IPS-15b (cell line): Measurements from ENCODE around the gene MYLK2.

Source experiments
- H3K27me3 ChIP-seq: one replicate; pipeline ENCODE4 v1.6.1; 2013; ENCODE audit warnings: low read length; ENCODE audit not compliant: control insufficient read depth, insufficient read depth
- H3K36me3 ChIP-seq: one replicate; pipeline ENCODE4 v1.6.1; 2013; ENCODE audit warnings: low read length; ENCODE audit not compliant: control insufficient read depth, insufficient read depth
- H3K4me1 ChIP-seq: one replicate; pipeline ENCODE4 v1.6.1; 2013; ENCODE audit warnings: mild to moderate bottlenecking, low read length; ENCODE audit not compliant: control insufficient read depth, insufficient read depth
- H3K4me3 ChIP-seq: one replicate; pipeline ENCODE4 v1.5.1; 2013; ENCODE audit warnings: low read depth, low read length
- H3K9ac ChIP-seq: one replicate; pipeline ENCODE4 v1.6.1; 2013; ENCODE audit warnings: low read depth, mild to moderate bottlenecking, low read length
- H3K9me3 ChIP-seq: one replicate; pipeline ENCODE4 v1.6.1; 2013; ENCODE audit warnings: mild to moderate bottlenecking, low read length; ENCODE audit not compliant: control insufficient read depth, insufficient read depth

MYLK2 gene

GRCh38 chr20:31819083-31819784 is at the start of gene MYLK2:
Gene MYLK2, plus strand, starts transcription at chr20:31819356. Its CDS starts 225 bp downstream, at chr20:31819581.
- H3K27me3 ChIP-seq, result no peaks in the 10 kb centered on the region
- H3K4me3 ChIP-seq, result no peak within 1 kb of the TSS
- no peak within 1 kb of the TSS for H3K9ac ChIP-seq
- peaks cover 9% of the 10 kb centered on the region for H3K4me1 ChIP-seq
- H3K36me3 ChIP-seq, result no peaks in the 10 kb centered on the region
- no peaks in the 10 kb centered on the region for H3K9me3 ChIP-seq

- Histone ChIP-seq H3K36me3 (peaks cover 26% of the 10 kb centered on the region), H3K27me3 (no peaks in the 10 kb centered on the region), H3K9ac (no peak overlapping the region), H3K9me3 (no peaks in the 10 kb centered on the region), H3K4me3 (no peak overlapping the region), H3K4me1 (no peaks in the 10 kb centered on the region)
Observed at GRCh38 chr20:31769681-31770080, 49.5 kb upstream of the MYLK2 start.

GRCh38 chr20:31770243-31770642 is 48.9 kb upstream of the MYLK2 start:
- Histone ChIP-seq H3K27me3 (no peaks in the 10 kb centered on the region), H3K9me3 (no peaks in the 10 kb centered on the region), H3K4me3 (no peak overlapping the region), H3K9ac (no peak overlapping the region), H3K4me1 (no peaks in the 10 kb centered on the region), H3K36me3 (peaks cover 25% of the 10 kb centered on the region)

GRCh38 chr20:31774408-31774807 is 44.7 kb upstream of the MYLK2 start:
- H3K4me1 ChIP-seq, result no peaks in the 10 kb centered on the region
- H3K4me3 ChIP-seq, result no peak overlapping the region
- H3K36me3 ChIP-seq, result peaks cover 24% of the 10 kb centered on the region
- no peak overlapping the region for H3K9ac ChIP-seq
- H3K9me3 ChIP-seq, result no peaks in the 10 kb centered on the region
- no peaks in the 10 kb centered on the region for H3K27me3 ChIP-seq

GRCh38 chr20:31780839-31781238 is 38.3 kb upstream of the MYLK2 start:
- no peak overlapping the region for H3K9ac ChIP-seq
- peaks cover 29% of the 10 kb centered on the region for H3K36me3 ChIP-seq
- H3K9me3 ChIP-seq, result no peaks in the 10 kb centered on the region
- H3K4me1 ChIP-seq, result peaks cover 7% of the 10 kb centered on the region
- no peak overlapping the region for H3K4me3 ChIP-seq
- H3K27me3 ChIP-seq, result no peaks in the 10 kb centered on the region

- Histone ChIP-seq H3K4me3 (no peak overlapping the region), H3K36me3 (peaks cover 29% of the 10 kb centered on the region), H3K27me3 (no peaks in the 10 kb centered on the region), H3K9me3 (no peaks in the 10 kb centered on the region), H3K9ac (no peak overlapping the region), H3K4me1 (peaks cover 7% of the 10 kb centered on the region)
Observed at GRCh38 chr20:31781945-31782344, 37.2 kb upstream of the MYLK2 start.

- peaks cover 7% of the 10 kb centered on the region for H3K4me1 ChIP-seq
- H3K36me3 ChIP-seq, result peaks cover 20% of the 10 kb centered on the region
- H3K27me3 ChIP-seq, result no peaks in the 10 kb centered on the region
- H3K9me3 ChIP-seq, result no peaks in the 10 kb centered on the region
- H3K4me3 ChIP-seq, result no peak overlapping the region
- no peak overlapping the region for H3K9ac ChIP-seq
Observed at GRCh38 chr20:31784354-31785044, 34.7 kb upstream of the MYLK2 start.

- Histone ChIP-seq H3K4me3 (no peak overlapping the region), H3K36me3 (peaks cover 19% of the 10 kb centered on the region), H3K9ac (no peak overlapping the region), H3K27me3 (no peaks in the 10 kb centered on the region), H3K9me3 (no peaks in the 10 kb centered on the region), H3K4me1 (peaks cover 7% of the 10 kb centered on the region)
Observed at GRCh38 chr20:31785089-31785488, 34.1 kb upstream of the MYLK2 start.

- Histone ChIP-seq H3K36me3 (peaks cover 13% of the 10 kb centered on the region), H3K27me3 (no peaks in the 10 kb centered on the region), H3K9ac (no peak overlapping the region), H3K4me3 (no peak overlapping the region), H3K9me3 (no peaks in the 10 kb centered on the region), H3K4me1 (peaks cover 7% of the 10 kb centered on the region)
Observed at GRCh38 chr20:31788578-31788977, 30.6 kb upstream of the MYLK2 start.

- Histone ChIP-seq H3K9ac (no peak overlapping the region), H3K4me1 (no peaks in the 10 kb centered on the region), H3K9me3 (no peaks in the 10 kb centered on the region), H3K4me3 (no peak overlapping the region), H3K27me3 (no peaks in the 10 kb centered on the region), H3K36me3 (peaks cover 8% of the 10 kb centered on the region)
Observed at GRCh38 chr20:31790401-31790800, 28.8 kb upstream of the MYLK2 start.

GRCh38 chr20:31797364-31797763 is 21.8 kb upstream of the MYLK2 start:
- no peaks in the 10 kb centered on the region for H3K9me3 ChIP-seq
- H3K4me3 ChIP-seq, result no peak overlapping the region
- no peaks in the 10 kb centered on the region for H3K4me1 ChIP-seq
- no peaks in the 10 kb centered on the region for H3K27me3 ChIP-seq
- H3K9ac ChIP-seq, result no peak overlapping the region
- H3K36me3 ChIP-seq, result peaks cover 34% of the 10 kb centered on the region

GRCh38 chr20:31801508-31801907 is 17.6 kb upstream of the MYLK2 start:
- Histone ChIP-seq H3K4me1 (no peaks in the 10 kb centered on the region), H3K9ac (no peak overlapping the region), H3K27me3 (no peaks in the 10 kb centered on the region), H3K4me3 (no peak overlapping the region), H3K9me3 (no peaks in the 10 kb centered on the region), H3K36me3 (peaks cover 36% of the 10 kb centered on the region)
